Gastrocnemius medialis (tissue), 4 donors: Measurements from ENCODE around the gene KLHL34. TPM values are rescaled to one million over a fixed set of nuclear protein-coding genes. Genes with fewer than 3 reads are reported as not detected.

Experiments
- ATAC-seq, 2 donors: fragments of 150-250 bp; one replicate each; pipeline ENCODE4 v1.9.1; 2016
- DNase-seq, 2 donors: peaks; one replicate each; pipeline ENCODE4 v3.0.0-alpha.2; 2019
- H3K27ac ChIP-seq, 4 donors: fragments of 200-600 bp; sonication (generic); 1 replicate in 1 of 4; 2 replicates in 3 of 4; pipeline ENCODE4 v1.5.1; 2016 to 2018; ENCODE audit warnings: mild to moderate bottlenecking in 2 of 4, moderate library complexity in 1 of 4
- H3K27me3 ChIP-seq, 3 donors: fragments of 200-600 bp; sonication (generic) in 2 of 3; 1 replicate in 1 of 3; 2 replicates in 2 of 3; pipeline versions ENCODE4 v1.5.1 to v1.6.0; 2016 to 2019; ENCODE audit warnings: mild to moderate bottlenecking in 1 of 3, moderate library complexity in 1 of 3
- H3K36me3 ChIP-seq, 2 donors: fragments of 200-600 bp; sonication (generic) in 1 of 2; one replicate each; pipeline ENCODE4 v1.5.1; 2017 to 2018
- H3K4me1 ChIP-seq, 2 donors: fragments of 200-600 bp; sonication (generic) in 1 of 2; one replicate each; pipeline ENCODE4 v1.5.1; 2016 to 2017; ENCODE audit warnings: mild to moderate bottlenecking in 2 of 2
- H3K4me3 ChIP-seq, 4 donors: fragments of 200-600 bp; sonication (generic) in 3 of 4; 1 replicate in 1 of 4; 2 replicates in 3 of 4; pipeline ENCODE4 v1.5.1; 2016 to 2019; ENCODE audit warnings: mild to moderate bottlenecking in 2 of 4
- H3K9me3 ChIP-seq, 3 donors: fragments of 200-600 bp; sonication (generic) in 2 of 3; 1 replicate in 1 of 3; 2 replicates in 2 of 3; pipeline ENCODE4 v1.5.1; 2016 to 2019
- CTCF ChIP-seq, 5 experiments: fragments of 450-650 bp in 3 of 5; fragments of 200-600 bp in 2 of 5; sonication (generic) in 2 of 5; IDR thresholded peaks in 4 of 5; conservative IDR thresholded peaks in 1 of 5; 1 replicate in 4 of 5; 2 replicates in 1 of 5; pipeline ENCODE4 v1.5.1; 2016 to 2019; ENCODE audit warnings: antibody characterized with exemption in 5 of 5, mild to moderate bottlenecking in 3 of 5, moderate library complexity in 3 of 5
- POLR2A ChIP-seq, 2 donors: fragments of 450-650 bp; IDR thresholded peaks; one replicate each; pipeline ENCODE4 v1.6.1; 2017; ENCODE audit warnings: antibody characterized with exemption in 2 of 2, mild to moderate bottlenecking in 2 of 2, moderate library complexity in 2 of 2
- in situ Hi-C, 4 donors: fragments of 200-750 bp; cut with MboI; loops; one replicate each; pipeline versions ENCODE4 v1.15.0 to v1.8.0; 2017; ENCODE audit warnings: low sequenced_read_pairs in 4 of 4
- intact Hi-C: fragments of 100-400 bp; cut with DNase I; formaldehyde crosslinking; loops from one replicate; pipeline ENCODE4 v1.15.1; 2023; ENCODE audit warnings: low total_unique reads
- total RNA-seq, 4 donors: library from RNA; depleted of rRNA; stranded (reverse); fragments of >200 nt; gene quantifications; one replicate each; pipeline versions ENCODE4 v1.1.0 to v1.2.3, GENCODE V29; 2016

KLHL34 gene
- total RNA-seq, 4 donors from 2014 or later, result 2.2 to 6.2 (median 3.4) TPM

GRCh38 chrX:21616386-21616785 lies 41.7 kb downstream of the KLHL34 start:
- intact Hi-C loops, result no loop called here
- ATAC-seq (no peak), DNase-seq (no peak)
- no peak for TF ChIP-seq CTCF (IDR thresholded peaks at IDR 0.05 in 4 of 5, conservative IDR thresholded peaks at IDR 0.05 in 1 of 5)
- no peak for TF ChIP-seq POLR2A (IDR thresholded peaks at IDR 0.05)
- Histone ChIP-seq H3K4me3 (no peak overlapping the region), H3K27ac (no peak overlapping the region), H3K9me3 (no peaks in the 10 kb centered on the region), H3K36me3 (no peaks in the 10 kb centered on the region), H3K4me1 (no peaks in the 10 kb centered on the region), H3K27me3 (no peaks in the 10 kb centered on the region)
- in situ Hi-C loops, result no loop called here

DNA sequence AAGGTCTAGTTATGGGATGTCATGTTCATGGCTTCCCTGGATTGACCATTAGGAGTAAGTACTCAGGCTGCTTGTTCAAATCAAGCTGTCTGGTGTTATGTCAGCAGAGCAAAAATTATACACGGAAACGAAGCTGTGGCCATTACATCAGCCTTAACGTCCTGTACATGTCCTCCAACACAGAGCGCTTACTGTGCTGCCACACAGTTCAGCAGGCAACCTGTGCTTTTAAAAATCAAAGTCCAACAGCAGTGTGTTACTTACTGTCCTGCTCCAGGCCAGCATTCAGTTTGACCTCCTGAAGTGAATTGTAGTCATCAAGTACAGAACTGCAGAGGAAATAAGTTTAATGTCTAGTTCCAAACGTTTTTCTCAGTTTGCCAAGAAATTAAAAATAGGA lies 46.0 kb downstream of the KLHL34 start:
- Histone ChIP-seq H3K9me3 (no peaks in the 10 kb centered on the region), H3K27me3 (no peaks in the 10 kb centered on the region), H3K27ac (no peak overlapping the region), H3K4me1 (no peaks in the 10 kb centered on the region), H3K4me3 (no peak overlapping the region), H3K36me3 (no peaks in the 10 kb centered on the region)
- no peak for DNase-seq
- ATAC-seq, result no peak
- no peak for TF ChIP-seq POLR2A (IDR thresholded peaks at IDR 0.05)
- no peak for TF ChIP-seq CTCF (IDR thresholded peaks at IDR 0.05 in 4 of 5, conservative IDR thresholded peaks at IDR 0.05 in 1 of 5)
- in situ Hi-C loops (no loop called here), intact Hi-C loops (no loop called here)

- no peaks in the 10 kb centered on the region for H3K4me1 ChIP-seq
- DNase-seq (no peak), ATAC-seq (no peak)
- intact Hi-C loops (no loop called here), in situ Hi-C loops (no loop called here)
- TF ChIP-seq POLR2A (IDR thresholded peaks at IDR 0.05) (no peak), CTCF (IDR thresholded peaks at IDR 0.05 in 4 of 5, conservative IDR thresholded peaks at IDR 0.05 in 1 of 5) (no peak)
- no peaks in the 10 kb centered on the region for H3K27me3 ChIP-seq
- no peaks in the 10 kb centered on the region for H3K9me3 ChIP-seq
- no peak overlapping the region for H3K27ac ChIP-seq
- H3K36me3 ChIP-seq, result no peaks in the 10 kb centered on the region
- no peak overlapping the region for H3K4me3 ChIP-seq
These were observed 48.0 kb downstream of the KLHL34 start for GRCh38 chrX:21610168-21610567.

- Histone ChIP-seq H3K36me3 (no peaks in the 10 kb centered on the region), H3K9me3 (no peaks in the 10 kb centered on the region), H3K4me1 (no peaks in the 10 kb centered on the region), H3K27me3 (no peaks in the 10 kb centered on the region), H3K27ac (no peak overlapping the region), H3K4me3 (no peak overlapping the region)
- no peak for TF ChIP-seq POLR2A (IDR thresholded peaks at IDR 0.05)
- ATAC-seq, result no peak
- DNase-seq, result no peak
- in situ Hi-C loops (no loop called here), intact Hi-C loops (no loop called here)
These were observed 52.1 kb downstream of the KLHL34 start for GRCh38 chrX:21606002-21606401.

Other genes with a start within 250 kb of the KLHL34 start
- 100 to 1,000 TPM in 3 of 4 donors, 10 to 100 TPM in 1; 79.1 to 797 (median 200) TPM for gene SMPX, start 99.8 kb upstream of the KLHL34 start, total RNA-seq
- gene MBTPS2, start 181.3 kb upstream of the KLHL34 start, total RNA-seq, result 10 to 100 TPM in 1 of 4 donors, 1 to 10 TPM in 3; 4.5 to 11.3 (median 6.0) TPM
- gene YY2, start 197.7 kb upstream of the KLHL34 start, total RNA-seq, result under 1 TPM in 3 of 4 donors, not detected in 1; 0.16 to 0.92 (median 0.75) TPM